ENCODE data around the gene ARPC5L. TPM values are rescaled to one million over a fixed set of nuclear protein-coding genes. Genes with fewer than 3 reads are reported as not detected.
A peak's percentile ranks its signal among the peaks of the same experiment; 100 is the strongest.

The ARPC5L gene
- total and polyA plus RNA-seq, 2 experiments from 2014 or later, result 44.0 to 84.4 TPM

DNA sequence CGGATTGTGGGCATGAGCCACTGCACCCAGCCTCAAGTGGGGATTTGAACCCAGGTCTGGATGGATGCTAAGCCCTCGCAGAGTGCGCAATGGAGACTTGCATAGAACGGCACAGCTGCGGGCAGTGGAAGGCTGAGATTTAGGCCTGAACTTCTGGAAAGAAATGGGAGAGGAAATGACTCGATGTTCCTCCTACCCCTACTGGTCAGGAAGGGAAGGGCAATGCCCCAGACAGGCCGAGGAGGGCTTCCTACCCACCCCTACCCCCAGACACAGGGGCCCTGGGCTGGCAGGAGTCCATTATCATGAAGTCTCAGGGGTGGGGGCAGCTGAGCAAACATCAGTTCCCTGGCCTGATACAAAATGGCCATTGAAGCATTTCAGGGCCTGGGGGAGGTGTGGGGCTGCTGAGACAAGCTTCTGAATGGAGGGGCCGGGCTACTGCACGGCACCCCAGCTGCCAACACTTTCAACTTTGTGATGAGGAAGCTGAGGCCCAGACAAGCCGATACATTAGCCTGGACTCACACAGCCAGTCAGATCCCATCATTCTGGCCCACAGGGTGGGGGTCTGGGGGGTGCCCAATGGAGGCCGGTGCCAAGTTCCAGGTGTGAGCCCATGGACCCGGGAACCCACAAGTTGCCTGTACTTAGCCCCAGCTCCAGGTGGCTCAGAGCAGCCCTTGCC lies 22.2 kb upstream of the ARPC5L start:
- no peaks in the 10 kb centered on the region for H3K36me3 ChIP-seq (replicated peaks; ENCODE audit: insufficient read depth, low read depth)
- H3K27me3 ChIP-seq, result no peaks in the 10 kb centered on the region
- no peak overlapping the region for H3K27ac ChIP-seq

DNA sequence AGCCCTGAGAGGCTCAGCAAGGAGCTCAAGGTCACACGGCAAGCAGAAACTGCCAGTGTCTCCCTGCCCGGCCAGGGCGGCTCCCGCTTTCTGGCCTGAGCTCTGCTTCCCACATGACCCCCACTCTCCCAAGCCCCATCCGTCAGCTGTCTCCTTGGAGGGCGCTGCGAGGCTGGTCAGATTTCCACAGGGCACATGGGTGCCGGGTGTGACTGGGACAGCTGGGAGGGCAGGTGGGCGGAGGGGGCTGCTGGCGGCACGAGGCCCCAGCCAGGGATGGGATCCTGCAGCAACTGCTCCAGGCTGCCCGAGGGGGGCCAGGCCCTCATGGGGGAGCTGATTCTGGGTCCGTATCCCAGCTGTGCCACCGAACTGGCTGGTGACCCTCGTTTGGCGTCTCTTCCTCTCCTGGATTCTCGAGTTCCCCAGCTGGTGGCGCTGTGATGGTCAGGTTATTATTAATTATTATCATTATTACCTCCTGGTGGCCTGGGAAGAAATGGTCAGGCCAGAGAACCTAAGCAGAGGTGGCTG lies 21.6 kb upstream of the ARPC5L start:
- Histone ChIP-seq H3K4me2 (no peak overlapping the region), H2AFZ (no peak overlapping the region), H3K9me3 (ENCODE audit: low read depth) (no peaks in the 10 kb centered on the region), H3K79me2 (no peaks in the 10 kb centered on the region), H3K36me3 (replicated peaks; ENCODE audit: insufficient read depth, low read depth) (no peaks in the 10 kb centered on the region), H3K4me1 (ENCODE audit: insufficient read depth) (peaks cover 2% of the 10 kb centered on the region), H3K4me3 (no peak overlapping the region), H3K9me2 (replicated peaks; ENCODE audit: insufficient read depth) (no peaks in the 10 kb centered on the region), H3K27ac (no peak overlapping the region), H3K27me3 (no peaks in the 10 kb centered on the region), H4K20me1 (ENCODE audit: insufficient read depth, poor library complexity, severe bottlenecking) (no peaks in the 10 kb centered on the region)
- WGBS (ENCODE audit: low lambda C conversion rate, missing lambda C conversion rate), result 81% methylated on average over 18 of the region's 18 CpGs
- TF ChIP-seq, protein P1, sequence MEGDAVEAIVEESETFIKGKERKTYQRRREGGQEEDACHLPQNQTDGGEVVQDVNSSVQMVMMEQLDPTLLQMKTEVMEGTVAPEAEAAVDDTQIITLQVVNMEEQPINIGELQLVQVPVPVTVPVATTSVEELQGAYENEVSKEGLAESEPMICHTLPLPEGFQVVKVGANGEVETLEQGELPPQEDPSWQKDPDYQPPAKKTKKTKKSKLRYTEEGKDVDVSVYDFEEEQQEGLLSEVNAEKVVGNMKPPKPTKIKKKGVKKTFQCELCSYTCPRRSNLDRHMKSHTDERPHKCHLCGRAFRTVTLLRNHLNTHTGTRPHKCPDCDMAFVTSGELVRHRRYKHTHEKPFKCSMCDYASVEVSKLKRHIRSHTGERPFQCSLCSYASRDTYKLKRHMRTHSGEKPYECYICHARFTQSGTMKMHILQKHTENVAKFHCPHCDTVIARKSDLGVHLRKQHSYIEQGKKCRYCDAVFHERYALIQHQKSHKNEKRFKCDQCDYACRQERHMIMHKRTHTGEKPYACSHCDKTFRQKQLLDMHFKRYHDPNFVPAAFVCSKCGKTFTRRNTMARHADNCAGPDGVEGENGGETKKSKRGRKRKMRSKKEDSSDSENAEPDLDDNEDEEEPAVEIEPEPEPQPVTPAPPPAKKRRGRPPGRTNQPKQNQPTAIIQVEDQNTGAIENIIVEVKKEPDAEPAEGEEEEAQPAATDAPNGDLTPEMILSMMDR (IDR thresholded peaks at IDR 0.05; ENCODE audit: poor library complexity), result peak; percentile 27
- no peak for TF ChIP-seq EZH2 (IDR thresholded peaks at IDR 0.05; ENCODE audit: borderline replicate concordance)
- no peak for TF ChIP-seq EZH2phosphoT487 (IDR thresholded peaks at IDR 0.05; ENCODE audit: low read depth, severe bottlenecking, unreplicated experiment)
- DNase-seq (ENCODE audit: low spot score), result peak; percentile 9

More for the DNA sequence above, 22.2 kb upstream of the ARPC5L start:
- H4K20me1 ChIP-seq (ENCODE audit: insufficient read depth, poor library complexity, severe bottlenecking), result no peaks in the 10 kb centered on the region
- TF ChIP-seq EZH2phosphoT487 (IDR thresholded peaks at IDR 0.05; ENCODE audit: low read depth, severe bottlenecking, unreplicated experiment) (no peak), EZH2 (IDR thresholded peaks at IDR 0.05; ENCODE audit: borderline replicate concordance) (no peak)
- TF ChIP-seq, protein P1 (IDR thresholded peaks at IDR 0.05; ENCODE audit: poor library complexity), result peak; percentile 28
- H3K4me3 ChIP-seq, result no peak overlapping the region
- no peaks in the 10 kb centered on the region for H3K9me3 ChIP-seq (ENCODE audit: low read depth)
- peak; percentile 23 for DNase-seq (ENCODE audit: low spot score)
- WGBS (ENCODE audit: low lambda C conversion rate, missing lambda C conversion rate), result 75% methylated on average over 10 of the region's 12 CpGs
- no peaks in the 10 kb centered on the region for H3K9me2 ChIP-seq (replicated peaks; ENCODE audit: insufficient read depth)
- H3K4me1 ChIP-seq (ENCODE audit: insufficient read depth), result peaks cover 8% of the 10 kb centered on the region
- H2AFZ ChIP-seq, result no peak overlapping the region
- no peaks in the 10 kb centered on the region for H3K79me2 ChIP-seq
- no peak overlapping the region for H3K4me2 ChIP-seq

DNA sequence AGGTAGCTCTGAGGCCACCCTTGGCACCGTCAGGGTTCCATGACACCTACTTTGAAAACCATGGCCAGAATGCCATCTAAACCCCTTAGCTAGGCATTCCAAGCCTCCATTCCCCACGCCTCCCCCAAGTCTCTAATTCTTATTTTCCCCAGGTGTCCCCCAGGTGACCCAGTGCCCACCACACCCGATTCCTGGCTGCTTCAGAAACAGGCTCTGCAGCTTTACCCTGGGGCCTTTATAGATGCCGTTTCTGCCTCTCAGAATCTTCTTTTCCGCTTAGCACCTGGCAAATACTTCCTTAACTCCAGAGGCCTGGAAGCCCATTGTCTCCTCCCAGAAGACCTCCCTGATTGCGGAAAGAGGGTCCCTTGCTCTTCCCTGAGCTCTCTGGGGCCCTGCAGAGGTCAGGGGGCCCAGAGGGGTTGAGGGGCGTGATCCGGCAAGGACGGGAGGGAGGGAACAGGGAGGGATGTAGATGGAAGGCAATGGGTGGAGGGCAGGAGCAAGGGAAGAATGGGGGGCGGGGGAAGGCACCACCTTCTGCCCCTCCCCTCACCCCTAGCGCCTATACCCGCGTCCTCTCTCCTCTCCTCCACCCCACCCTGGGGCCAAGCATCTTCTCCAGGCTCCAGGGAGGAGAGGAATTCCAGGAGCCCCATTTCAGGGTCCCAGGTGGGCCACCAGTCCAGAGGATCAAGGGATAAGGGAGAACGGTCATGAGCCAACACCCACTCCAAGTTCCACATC lies 20.7 kb upstream of the ARPC5L start:
- H2AFZ ChIP-seq, result no peak overlapping the region

More for the DNA sequence above, 20.7 kb upstream of the ARPC5L start:
- Histone ChIP-seq H3K9me3 (ENCODE audit: low read depth) (no peaks in the 10 kb centered on the region), H3K4me3 (no peak overlapping the region), H4K20me1 (ENCODE audit: insufficient read depth, poor library complexity, severe bottlenecking) (no peaks in the 10 kb centered on the region), H3K27me3 (no peaks in the 10 kb centered on the region), H3K4me1 (ENCODE audit: insufficient read depth) (no peaks in the 10 kb centered on the region), H3K36me3 (replicated peaks; ENCODE audit: insufficient read depth, low read depth) (no peaks in the 10 kb centered on the region), H3K27ac (no peak overlapping the region), H3K79me2 (no peaks in the 10 kb centered on the region), H3K4me2 (no peak overlapping the region), H3K9me2 (replicated peaks; ENCODE audit: insufficient read depth) (no peaks in the 10 kb centered on the region)
- no peak for DNase-seq (ENCODE audit: low spot score)
- no peak for TF ChIP-seq EZH2 (IDR thresholded peaks at IDR 0.05; ENCODE audit: borderline replicate concordance)
- TF ChIP-seq, protein P1 (IDR thresholded peaks at IDR 0.05; ENCODE audit: poor library complexity), result no peak
- no peak for TF ChIP-seq EZH2phosphoT487 (IDR thresholded peaks at IDR 0.05; ENCODE audit: low read depth, severe bottlenecking, unreplicated experiment)
- WGBS (ENCODE audit: low lambda C conversion rate, missing lambda C conversion rate), result 74% methylated on average over 7 of the region's 14 CpGs
